ENCODE results near the gene ZC3H15. TPM values are rescaled to one million over a fixed set of nuclear protein-coding genes. Genes with fewer than 3 reads are reported as not detected.
"Not testable (repeated sequence)": the region's sequence is repeated elsewhere in the genome, so short reads cannot be mapped to it uniquely, and the experiment has no call there.

The ZC3H15 gene
- 64.6 TPM for total RNA-seq

DNA sequence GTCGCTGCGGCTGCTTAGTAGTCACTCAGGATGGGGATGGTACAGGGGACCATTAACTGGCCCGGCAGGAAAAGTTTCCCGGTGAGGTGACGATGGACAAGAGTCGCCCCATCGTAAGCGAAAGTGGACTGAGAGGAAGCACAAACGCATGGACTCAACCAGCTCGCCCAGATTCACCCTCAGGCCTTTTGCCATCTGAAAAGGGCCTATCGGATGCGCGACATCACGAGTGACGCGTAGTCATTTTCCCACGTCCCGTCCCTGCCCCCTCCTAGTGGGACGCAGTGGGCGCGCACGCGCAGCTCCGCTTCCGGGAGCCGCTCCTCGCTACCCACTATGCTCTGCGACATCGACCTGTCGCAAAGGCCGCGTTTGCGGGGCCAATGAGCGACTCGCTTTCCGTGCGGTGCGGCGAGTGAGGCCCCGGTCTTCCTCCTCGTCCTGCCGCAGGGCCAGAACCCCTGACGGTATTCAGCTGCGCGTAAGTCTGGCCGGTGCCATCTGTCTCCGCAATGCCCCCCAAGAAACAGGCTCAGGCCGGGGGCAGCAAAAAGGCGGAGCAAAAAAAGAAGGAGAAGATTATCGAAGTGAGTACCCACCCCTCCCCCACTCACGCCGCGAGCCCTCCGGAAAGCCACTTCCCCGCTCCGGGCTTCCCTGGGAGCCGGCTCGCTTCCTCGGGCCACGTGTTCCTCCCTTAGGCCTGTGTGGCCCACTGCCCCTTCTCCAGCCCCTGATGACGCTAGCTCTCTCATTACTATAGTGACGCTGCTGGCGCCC lies at the start of gene ZC3H15:
TSS of gene ZC3H15 (plus strand) at position 390 of the 780 bp plus-strand sequence. CDS start at position 513, 123 bp downstream.
- peak; percentile 97 for DNase-seq (ENCODE audit: low spot score)

DNA sequence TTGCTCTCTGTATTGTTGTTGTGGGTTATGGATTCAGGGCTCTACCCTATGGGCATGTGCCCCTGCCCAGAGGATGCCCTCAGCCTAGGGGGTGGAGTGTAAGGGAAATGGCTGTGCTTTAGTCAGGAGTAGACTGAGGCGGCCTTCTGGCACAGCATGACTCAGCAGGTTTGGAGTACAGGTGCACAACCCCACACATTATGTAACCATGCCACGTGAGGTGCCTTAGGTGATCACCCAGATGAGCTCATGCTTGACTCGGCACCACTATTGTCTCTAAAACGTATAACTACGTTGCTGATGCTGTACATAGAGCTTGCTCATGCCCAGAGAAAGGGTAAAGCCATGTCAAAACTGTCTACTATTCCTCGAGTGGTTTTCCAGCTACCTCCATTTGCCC lies 48.3 kb upstream of the ZC3H15 start:
- DNase-seq (ENCODE audit: low spot score): no peak

DNA sequence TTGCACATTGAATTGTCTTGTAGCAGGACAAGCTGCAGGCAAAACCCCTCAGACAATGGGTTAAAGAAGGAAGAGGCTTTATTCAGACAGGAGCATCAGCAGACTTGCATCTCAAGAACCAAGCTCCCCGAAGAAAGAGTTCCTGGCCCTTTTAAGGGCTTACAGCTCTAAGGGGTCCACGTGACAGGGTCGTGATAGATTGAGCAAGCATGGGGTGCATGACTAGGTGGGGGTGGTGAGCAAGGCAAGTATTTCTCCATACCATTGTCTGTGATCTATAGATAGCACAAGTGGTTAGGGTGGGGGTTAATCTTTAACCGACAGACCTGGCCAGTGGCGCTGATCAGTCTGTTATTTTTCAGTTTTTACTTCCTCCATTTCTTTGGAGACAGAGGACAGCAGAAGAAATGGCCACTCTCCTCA lies 46.4 kb upstream of the ZC3H15 start:
- not testable (repeated sequence) for DNase-seq (ENCODE audit: low spot score)

DNA sequence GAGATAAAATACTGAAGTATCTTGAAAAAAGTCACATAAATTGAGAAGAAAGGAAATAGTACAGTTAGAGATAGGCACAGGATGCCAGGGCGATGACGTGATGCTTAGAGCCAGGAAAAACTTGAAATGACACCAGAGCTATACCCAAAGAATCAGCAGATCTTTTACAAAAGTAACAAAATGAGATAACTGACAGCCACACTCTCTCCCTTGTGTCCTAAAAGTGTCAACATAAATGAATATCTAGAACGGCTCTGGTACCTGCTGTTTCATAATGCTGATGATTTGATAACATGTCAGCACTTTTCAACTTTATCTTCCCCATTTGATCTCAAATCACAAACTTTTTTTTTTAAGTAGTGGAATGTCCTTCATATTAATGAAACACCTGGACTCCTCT lies 45.6 kb upstream of the ZC3H15 start:
- DNase-seq (ENCODE audit: low spot score): no peak

DNA sequence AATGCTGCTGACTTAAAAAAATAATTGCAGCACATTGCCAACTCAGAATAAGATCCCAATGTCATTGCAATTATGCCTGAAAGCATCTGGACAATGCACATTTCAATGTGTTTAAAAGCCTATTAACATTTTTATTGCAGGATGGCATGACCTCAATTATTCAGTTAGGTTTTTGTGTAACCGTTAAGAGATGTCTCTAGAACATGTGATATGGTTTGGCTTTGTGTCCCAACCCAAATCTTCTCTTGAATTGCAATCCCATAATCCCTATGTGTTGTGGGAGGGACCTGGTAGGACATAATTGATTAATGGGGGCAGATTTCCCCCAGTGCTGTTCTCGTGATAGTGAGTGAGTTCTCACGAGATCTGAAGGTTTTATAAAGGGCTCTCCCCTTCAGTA lies 43.2 kb upstream of the ZC3H15 start:
- no peak for DNase-seq (ENCODE audit: low spot score)

DNA sequence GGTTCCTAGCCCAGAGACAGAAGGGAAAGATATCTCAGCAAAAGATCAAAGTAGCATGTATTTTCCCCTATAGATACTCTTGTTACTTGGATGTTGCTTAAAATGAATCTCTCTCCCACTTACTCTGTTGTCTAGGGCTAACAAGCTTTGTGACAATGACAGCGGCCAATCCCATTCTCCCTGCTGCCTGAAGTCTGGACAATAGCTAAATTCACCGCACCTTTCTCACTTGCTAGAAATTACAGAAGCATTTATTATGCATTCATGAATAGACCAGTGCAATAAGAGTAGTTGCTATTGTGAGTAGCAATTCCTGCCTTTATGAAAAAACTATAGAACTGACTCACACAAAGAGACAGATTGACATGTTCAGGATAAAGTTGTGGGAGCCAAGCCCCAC lies 42.2 kb upstream of the ZC3H15 start:
- DNase-seq (ENCODE audit: low spot score): no peak

DNA sequence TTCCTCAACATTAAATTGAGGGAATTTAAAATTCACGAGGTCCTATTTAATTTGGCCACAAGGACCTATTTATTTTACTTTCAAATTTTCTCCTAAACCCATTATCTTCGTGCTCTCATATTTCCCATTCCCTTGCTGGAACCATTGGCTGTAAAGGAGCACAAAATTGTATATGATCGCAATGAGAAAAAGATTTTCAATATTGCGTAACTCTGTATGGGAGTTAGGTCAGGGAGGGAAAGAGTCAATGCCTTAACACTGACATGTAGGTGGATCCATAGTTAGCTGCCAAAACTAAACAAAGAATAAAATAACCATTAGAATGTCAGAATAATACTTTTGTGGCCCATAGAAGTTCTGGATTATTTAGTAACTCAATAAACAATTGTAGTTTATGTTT lies 40.6 kb upstream of the ZC3H15 start:
- DNase-seq (ENCODE audit: low spot score): no peak

DNA sequence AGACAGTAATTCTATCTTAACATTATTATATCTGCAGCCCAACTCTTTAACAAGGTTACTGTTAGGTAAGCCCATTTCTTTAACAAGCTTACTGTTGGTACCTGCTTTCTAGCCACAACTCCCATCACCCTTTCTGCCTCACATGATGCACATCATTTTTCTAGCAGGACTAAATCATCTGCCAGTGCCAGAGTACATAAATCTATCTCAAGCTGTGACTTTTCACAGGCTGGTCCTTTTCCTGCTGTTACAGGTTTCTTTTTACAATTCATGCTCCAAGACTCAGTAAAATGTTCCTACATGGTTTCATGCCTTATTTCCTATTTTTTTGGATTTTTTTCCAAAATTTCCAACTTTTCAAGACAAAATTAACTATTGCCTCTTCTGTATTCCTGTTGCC lies 30.4 kb upstream of the ZC3H15 start:
- no peak for DNase-seq (ENCODE audit: low spot score)

DNA sequence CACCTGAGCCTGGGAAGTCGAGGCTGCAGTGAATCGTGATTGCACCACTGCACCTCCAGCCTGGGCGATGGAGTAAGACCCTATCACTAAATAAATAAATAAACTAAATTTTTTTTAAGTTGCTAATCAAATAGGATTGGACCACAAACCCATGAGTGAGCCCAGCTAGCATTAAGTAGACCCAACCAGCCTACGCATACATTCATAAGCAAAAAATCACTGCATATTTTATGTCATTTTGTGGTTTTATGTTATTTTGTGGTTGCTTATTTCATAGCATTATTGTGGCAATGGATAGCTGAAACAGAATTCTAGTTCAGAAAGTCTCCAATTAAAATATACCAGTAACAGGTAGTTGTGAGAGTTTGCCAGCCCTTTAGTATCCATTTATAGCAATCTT lies 29.1 kb upstream of the ZC3H15 start:
- no peak for DNase-seq (ENCODE audit: low spot score)

DNA sequence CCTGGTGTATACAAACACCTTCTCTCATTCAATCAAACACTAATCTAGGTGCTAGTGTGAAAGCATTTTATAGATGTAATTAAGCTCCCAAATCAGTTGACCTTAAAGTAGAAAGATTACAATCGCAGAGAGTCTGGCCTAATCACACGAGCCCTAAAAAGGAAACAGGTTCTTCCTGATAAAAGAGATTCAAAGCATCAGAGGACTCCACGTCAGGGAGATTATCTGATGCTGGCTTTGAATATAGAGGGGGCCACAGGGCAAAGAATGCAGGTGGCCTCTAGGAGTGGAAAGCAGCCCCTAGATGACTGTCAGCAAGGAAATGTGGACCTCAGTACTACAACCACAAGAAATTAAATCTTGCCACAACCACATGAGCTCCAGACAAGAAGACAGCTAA lies 28.2 kb upstream of the ZC3H15 start:
- no peak for DNase-seq (ENCODE audit: low spot score)

DNA sequence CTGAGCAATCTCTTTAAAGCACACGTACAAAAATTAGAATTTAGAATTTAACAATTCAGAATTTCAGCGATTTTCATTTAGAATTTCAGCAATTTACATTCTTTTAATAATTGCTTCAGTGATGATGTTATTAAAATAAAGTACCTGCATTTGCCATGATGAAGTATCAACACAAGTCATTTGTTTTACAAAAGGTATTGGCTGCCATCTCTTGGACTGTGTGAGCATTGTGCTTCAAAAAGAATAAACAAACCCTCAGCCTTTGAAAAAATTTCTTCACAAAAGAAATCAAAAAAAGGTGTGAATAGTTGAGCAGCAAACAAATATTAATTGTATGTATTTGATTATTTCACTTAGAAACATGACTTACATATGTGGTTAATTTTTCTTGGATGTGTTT lies 27.1 kb upstream of the ZC3H15 start:
- no peak for DNase-seq (ENCODE audit: low spot score)

DNA sequence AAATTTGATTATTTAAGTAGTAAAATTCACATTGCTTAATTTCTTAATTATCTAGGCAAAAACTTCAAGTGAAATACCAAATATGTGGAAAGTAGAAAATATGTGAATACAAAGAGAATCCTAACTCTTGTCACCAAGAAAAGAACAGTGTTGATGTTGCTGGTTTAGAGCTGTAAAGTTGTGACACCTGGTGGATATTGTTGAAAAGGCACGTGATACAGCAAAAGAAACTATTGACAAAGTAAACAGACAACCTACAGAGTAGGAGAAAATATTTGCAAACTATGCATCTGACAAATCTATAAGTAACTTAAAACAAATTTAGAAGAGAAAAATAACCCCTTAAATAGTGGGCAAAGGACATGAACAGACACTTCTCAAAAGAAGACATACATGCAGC lies 25.6 kb upstream of the ZC3H15 start:
- no peak for DNase-seq (ENCODE audit: low spot score)

DNA sequence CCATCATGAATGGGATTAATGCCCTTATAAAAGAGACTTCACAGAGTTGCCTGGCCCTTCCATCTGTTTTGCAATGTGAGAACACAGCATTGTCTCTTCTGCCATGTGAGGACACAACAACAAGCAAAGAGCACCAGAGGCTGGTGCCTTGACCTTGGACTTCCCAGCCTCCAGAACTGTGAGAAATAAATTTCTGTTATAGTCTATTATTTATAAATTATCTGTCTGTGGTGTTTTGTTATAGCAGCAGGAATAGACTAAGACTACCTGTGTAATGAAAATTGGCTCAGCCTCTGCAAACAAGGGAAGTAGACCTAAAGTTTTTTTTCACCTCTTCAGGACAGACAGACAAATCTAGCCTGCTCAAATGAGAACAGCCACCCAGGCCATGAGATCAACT lies 19.3 kb upstream of the ZC3H15 start:
- no peak for DNase-seq (ENCODE audit: low spot score)

DNA sequence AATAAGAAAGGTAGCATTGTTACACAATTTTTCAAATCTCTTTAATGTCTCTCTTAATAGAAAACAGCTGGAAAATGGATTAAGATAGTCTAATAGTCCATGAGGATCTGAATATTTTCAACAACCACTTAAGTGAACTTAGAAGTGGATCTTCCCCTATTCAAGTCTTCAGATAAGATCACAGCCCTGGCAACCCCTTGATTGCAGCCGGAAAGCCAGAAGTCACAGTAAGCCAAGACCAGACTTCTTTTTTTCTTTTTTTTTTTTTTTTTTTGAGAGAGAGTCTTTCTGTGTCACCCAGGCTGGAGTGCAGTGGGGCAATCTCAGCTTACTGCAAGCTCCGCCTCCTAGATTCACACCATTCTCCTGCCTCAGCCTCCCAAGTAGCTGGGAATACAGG lies 18.6 kb upstream of the ZC3H15 start:
- no peak for DNase-seq (ENCODE audit: low spot score)

DNA sequence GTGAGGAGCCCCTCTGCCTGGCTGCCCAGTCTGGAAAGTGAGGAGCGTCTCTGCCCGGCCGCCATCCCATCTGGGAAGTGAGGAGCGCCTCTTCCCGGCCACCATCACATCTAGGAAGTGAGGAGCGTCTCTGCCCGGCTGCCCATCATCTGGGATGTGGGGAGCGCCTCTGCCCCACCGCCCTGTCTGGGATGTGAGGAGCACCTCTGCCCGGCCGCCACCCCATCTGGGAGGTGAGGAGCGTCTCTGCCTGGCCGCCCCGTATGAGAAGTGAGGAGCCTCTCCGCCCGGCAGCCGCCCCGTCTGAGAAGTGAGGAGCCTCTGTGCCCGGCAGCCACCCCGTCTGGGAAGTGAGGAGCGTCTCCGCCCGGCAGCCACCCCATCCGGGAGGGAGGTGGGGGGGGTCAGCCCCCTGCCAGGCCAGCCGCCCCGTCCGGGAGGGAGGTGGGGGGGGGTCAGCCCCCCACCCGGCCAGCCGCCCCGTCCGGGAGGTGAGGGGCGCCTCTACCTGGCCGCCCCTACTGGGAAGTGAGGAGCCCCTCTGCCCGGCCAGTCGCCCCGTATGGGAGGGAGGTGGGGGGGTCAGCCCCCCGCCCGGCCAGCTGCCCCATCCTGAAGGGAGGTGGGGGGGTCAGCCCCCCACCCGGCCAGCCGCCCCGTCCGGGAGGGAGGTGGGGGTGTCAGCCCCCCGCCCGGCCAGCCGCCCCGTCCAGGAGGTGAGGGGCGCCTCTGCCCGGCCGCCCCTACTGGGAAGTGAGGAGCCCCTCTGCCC lies 13.2 kb upstream of the ZC3H15 start:
- DNase-seq (ENCODE audit: low spot score): not testable (repeated sequence)

DNA sequence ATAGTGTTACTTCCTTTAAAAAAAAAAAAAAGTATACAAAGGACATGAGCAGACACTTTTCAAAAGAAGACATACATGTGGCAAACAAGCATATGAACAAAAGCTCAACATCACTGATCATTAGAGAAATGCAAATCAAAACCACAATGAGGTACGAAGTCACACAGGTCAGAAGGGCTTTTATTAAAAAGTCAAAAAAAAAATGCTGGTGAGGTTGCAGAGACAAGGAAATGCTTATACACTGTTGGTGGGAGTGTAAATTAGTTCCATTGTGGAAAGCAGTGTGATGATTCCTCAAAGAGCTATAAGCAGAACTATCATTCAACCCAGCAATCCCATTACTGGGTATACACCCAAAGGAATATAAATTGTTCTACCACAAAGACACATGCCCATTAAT lies 11.8 kb upstream of the ZC3H15 start:
- DNase-seq (ENCODE audit: low spot score): not testable (repeated sequence)

DNA sequence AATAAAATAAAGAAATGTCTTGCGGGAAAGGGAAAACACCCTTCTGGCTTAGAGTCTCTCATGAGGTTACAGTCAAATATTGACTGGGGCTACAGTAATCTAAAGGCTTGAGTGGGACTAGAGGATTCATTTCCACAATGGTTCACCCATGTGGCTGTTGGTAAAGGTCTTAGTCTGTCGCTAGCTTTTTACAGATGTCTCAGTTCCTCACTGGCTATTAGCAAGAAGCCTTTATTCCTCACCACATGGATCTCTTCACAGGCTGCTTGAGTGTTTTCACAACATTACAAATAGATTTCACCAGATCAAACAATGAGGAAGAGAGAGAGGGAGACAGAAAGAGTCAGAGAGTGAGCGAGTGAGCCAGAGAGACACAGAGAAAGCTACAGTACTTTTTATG lies 8.3 kb upstream of the ZC3H15 start:
- DNase-seq (ENCODE audit: low spot score): no peak

DNA sequence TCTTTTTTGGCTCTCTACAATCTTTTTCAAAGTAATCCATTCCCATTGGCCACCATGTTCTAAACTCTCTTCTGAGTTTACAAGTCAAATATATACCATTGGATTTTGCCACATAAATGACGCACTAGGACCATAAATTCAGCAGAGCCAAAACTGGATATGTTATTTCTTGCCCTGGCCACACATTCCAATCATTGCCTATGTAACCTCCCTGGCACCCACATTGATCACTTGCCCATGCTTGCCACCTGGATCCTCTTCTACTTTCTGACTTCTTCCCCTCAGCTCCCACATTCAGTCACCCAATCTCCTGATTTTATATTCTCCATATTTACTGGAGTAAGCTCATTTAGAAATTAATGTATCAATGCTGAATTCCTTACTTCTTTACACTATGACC lies 5.1 kb upstream of the ZC3H15 start:
- DNase-seq (ENCODE audit: low spot score): no peak

DNA sequence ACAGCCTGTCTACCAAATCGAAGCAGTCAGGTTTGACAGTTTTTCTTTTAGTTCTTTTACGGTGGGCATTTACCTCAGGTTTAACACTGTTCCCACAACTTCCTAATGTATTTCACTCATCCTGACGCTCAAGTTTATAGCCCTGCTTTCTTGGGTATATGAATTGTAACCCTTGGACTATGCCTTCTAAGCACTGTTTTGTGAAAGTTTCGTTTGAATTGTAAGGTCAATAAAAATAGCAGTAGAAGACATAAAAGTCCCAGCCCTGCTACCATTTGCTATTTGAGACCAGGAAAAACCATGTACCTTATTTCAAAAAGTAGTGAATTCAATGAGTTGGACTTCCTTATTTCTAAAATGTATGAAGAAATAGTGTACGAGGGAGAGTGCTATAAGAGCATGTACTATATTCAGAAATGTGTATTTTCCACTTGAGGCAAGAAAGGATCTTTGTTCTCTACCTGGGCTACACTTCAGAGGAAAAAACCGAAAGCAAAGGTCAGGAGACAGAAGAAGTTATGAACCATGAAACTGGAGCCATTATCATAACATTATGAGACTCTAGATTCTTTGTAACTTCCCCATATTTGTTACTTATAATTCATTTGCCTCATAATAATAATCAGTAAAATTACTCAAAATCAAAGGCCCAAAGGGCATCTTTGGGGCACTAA lies 1.9 kb upstream of the ZC3H15 start:
- DNase-seq (ENCODE audit: low spot score): no peak

DNA sequence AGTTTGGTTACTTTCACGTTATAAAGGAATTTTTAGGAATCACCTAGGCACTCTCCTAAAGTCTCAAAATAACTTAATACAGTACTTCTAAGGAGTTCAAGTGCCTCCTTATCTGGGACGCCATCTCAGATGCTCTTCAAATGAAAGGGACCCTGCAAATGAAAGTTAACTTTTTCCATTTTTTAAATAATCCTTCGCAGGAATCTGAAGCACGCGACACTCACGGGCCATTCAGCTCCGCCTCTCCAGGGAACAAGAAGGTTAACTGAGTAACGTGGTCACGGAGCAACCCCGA lies 537 bp upstream of the ZC3H15 start:
- no peak for DNase-seq (ENCODE audit: low spot score)

DNA sequence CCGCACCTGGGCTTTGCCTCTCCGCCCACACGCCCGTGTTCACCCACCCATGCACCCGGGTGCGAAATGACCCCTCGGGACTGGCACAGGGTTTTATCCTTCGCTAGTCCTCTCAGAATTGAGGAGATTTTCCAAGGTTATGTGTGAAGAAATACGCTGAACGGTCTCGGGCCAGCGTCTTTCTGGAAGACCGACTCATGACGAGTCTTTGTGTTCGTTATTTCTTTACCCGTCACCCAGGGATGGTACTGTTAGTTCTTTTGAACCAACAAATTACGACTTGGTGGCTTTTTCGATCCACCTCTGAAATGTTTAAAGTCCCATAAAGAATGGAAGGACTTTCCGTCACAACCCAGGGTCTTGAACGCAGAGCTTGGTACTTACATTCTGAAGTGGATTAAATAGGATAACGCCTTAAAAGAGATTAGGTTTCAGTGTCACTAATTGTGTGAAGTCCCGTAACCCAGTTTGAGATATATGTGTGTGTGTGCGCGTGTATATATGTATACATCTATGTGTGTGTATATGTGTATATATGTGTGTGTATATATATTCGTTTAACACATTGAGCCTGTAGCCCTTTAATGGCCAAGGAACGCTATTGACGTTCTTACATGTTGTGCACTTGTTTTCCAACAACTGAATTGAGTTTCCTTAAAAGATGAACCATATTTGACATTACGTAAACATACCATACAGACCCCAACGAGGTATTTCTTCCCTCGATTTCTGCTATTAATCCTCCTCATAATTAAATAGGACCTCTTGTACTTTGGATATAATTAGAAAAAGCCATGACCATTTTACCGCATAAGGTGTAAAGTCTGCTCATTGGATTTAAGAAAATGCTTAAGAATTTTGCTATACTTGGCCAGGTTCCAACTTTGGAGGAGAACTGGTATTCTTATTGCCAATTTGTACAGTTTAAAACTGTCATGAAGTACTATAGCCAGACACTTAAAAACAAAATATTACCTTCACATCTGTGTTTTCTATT lies 889 bp downstream of the ZC3H15 start:
- DNase-seq (ENCODE audit: low spot score): no peak
